ENCODE data around the gene DDC.

DNA sequence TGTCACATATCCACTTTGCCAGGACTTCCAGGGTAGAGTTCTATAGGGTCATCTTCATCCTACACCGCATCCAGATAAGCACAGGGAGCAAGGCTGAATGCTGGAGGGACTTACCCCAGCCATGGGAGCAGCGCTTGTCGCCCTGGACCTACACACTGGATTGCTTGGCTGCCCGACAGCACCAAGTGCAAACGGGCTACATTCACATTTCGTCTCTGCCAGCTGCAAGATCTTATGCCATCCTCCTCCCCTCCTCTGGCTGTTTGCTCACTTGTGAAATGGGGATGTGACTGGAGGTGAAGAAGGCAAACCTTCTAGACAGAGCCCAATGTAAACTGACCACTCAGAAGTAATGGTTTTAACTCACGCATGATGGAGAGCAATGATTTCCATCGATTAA, 1.0 kb downstream of the DDC start:
- no peak for TF ChIP-seq EZH2phosphoT487 (conservative IDR thresholded peaks at IDR 0.05; ENCODE audit: low read length)
- TF ChIP-seq, protein P1, sequence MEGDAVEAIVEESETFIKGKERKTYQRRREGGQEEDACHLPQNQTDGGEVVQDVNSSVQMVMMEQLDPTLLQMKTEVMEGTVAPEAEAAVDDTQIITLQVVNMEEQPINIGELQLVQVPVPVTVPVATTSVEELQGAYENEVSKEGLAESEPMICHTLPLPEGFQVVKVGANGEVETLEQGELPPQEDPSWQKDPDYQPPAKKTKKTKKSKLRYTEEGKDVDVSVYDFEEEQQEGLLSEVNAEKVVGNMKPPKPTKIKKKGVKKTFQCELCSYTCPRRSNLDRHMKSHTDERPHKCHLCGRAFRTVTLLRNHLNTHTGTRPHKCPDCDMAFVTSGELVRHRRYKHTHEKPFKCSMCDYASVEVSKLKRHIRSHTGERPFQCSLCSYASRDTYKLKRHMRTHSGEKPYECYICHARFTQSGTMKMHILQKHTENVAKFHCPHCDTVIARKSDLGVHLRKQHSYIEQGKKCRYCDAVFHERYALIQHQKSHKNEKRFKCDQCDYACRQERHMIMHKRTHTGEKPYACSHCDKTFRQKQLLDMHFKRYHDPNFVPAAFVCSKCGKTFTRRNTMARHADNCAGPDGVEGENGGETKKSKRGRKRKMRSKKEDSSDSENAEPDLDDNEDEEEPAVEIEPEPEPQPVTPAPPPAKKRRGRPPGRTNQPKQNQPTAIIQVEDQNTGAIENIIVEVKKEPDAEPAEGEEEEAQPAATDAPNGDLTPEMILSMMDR (IDR thresholded peaks at IDR 0.05; ENCODE audit: insufficient read depth, low read length, poor library complexity, severe bottlenecking) = no peak
